Measurements from ENCODE around the gene CKS1B.

CKS1B gene

GRCh38 chr1:155002464-155003226 is 28.2 kb downstream of the CKS1B start, which contains the start of gene ZBTB7B:
TSS of gene ZBTB7B (plus strand) at chr1:155002802. CDS start at chr1:155014661, 11,859 bp downstream.
- H3K27ac ChIP-seq (ENCODE audit: low read depth, low read length): peak within 1 kb of the TSS; percentile 69

GRCh38 chr1:155003227-155003765 is 28.8 kb downstream of the CKS1B start:
- Histone ChIP-seq H3K56ac (ENCODE audit: low read length) (peak overlapping the region; percentile 99), H3K36me3 (ENCODE audit: control insufficient read depth, insufficient read depth, low read length) (no peaks in the 10 kb centered on the region), H3K4me3 (ENCODE audit: low read length) (peak overlapping the region; percentile 75), H3K27me3 (ENCODE audit: insufficient read depth, low read length, poor library complexity) (no peaks in the 10 kb centered on the region), H2BK15ac (replicated peaks; ENCODE audit: low read depth) (peak overlapping the region; percentile 14), H2AK5ac (ENCODE audit: low read length) (no peak overlapping the region), H3K4me2 (ENCODE audit: low read length) (peak overlapping the region; percentile 99), H3K18ac (ENCODE audit: low read length) (peak overlapping the region; percentile 89), H3K27ac (ENCODE audit: low read depth, low read length) (peak overlapping the region; percentile 20), H3K9ac (ENCODE audit: low read length) (peak overlapping the region; percentile 97), H4K8ac (ENCODE audit: low read depth, low read length) (no peak overlapping the region), H3K4me1 (ENCODE audit: control insufficient read depth, low read depth, low read length) (peaks cover 11% of the 10 kb centered on the region), H2BK120ac (ENCODE audit: low read depth, low read length) (peak overlapping the region; percentile 56), H3K4ac (ENCODE audit: low read depth, low read length) (peak overlapping the region; percentile 76), H3K79me1 (ENCODE audit: low read length) (peaks cover 5% of the 10 kb centered on the region), H4K5ac (ENCODE audit: low read length) (no peak overlapping the region), H3K79me2 (ENCODE audit: control insufficient read depth, insufficient read depth, low read length) (peaks cover 21% of the 10 kb centered on the region), H3K23ac (ENCODE audit: low read length) (peak overlapping the region; percentile 20), H2BK5ac (ENCODE audit: low read length) (peak overlapping the region; percentile 90)
- WGBS (ENCODE audit: extremely low coverage, insufficient coverage, low lambda C conversion rate): no CpG with 5 or more reads among the region's 37 CpGs
- DNase-seq: peak; percentile 63

More at GRCh38 chr1:155002464-155003226, 28.2 kb downstream of the CKS1B start, which contains the start of gene ZBTB7B:
- H2BK15ac ChIP-seq (replicated peaks; ENCODE audit: low read depth): peak within 1 kb of the TSS; percentile 14
- peaks cover 21% of the 10 kb centered on the region for H3K79me2 ChIP-seq (ENCODE audit: control insufficient read depth, insufficient read depth, low read length)
- no peaks in the 10 kb centered on the region for H3K36me3 ChIP-seq (ENCODE audit: control insufficient read depth, insufficient read depth, low read length)
- H3K18ac ChIP-seq (ENCODE audit: low read length): peak within 1 kb of the TSS; percentile 89
- H3K4me3 ChIP-seq (ENCODE audit: low read length): peak within 1 kb of the TSS; percentile 75
- no peak within 1 kb of the TSS for H4K8ac ChIP-seq (ENCODE audit: low read depth, low read length)
- no peak for DNase-seq
- H3K56ac ChIP-seq (ENCODE audit: low read length): peak within 1 kb of the TSS; percentile 99
- WGBS (ENCODE audit: extremely low coverage, insufficient coverage, low lambda C conversion rate): no CpG with 5 or more reads among the region's 35 CpGs
- H3K23ac ChIP-seq (ENCODE audit: low read length): peak within 1 kb of the TSS; percentile 20
- peak within 1 kb of the TSS; percentile 56 for H2BK120ac ChIP-seq (ENCODE audit: low read depth, low read length)
- peaks cover 10% of the 10 kb centered on the region for H3K4me1 ChIP-seq (ENCODE audit: control insufficient read depth, low read depth, low read length)
- no peak within 1 kb of the TSS for H2AK5ac ChIP-seq (ENCODE audit: low read length)
- peak within 1 kb of the TSS; percentile 97 for H3K9ac ChIP-seq (ENCODE audit: low read length)
- no peak within 1 kb of the TSS for H4K5ac ChIP-seq (ENCODE audit: low read length)
- H3K27me3 ChIP-seq (ENCODE audit: insufficient read depth, low read length, poor library complexity): no peaks in the 10 kb centered on the region
- peak within 1 kb of the TSS; percentile 90 for H2BK5ac ChIP-seq (ENCODE audit: low read length)
- peak within 1 kb of the TSS; percentile 99 for H3K4me2 ChIP-seq (ENCODE audit: low read length)
- peaks cover 5% of the 10 kb centered on the region for H3K79me1 ChIP-seq (ENCODE audit: low read length)
- peak within 1 kb of the TSS; percentile 76 for H3K4ac ChIP-seq (ENCODE audit: low read depth, low read length)

- DNase-seq: peak; percentile 72
- no CpG with 5 or more reads among the region's 34 CpGs for WGBS (ENCODE audit: extremely low coverage, insufficient coverage, low lambda C conversion rate)
- peak overlapping the region; percentile 14 for H2BK15ac ChIP-seq (replicated peaks; ENCODE audit: low read depth)
- peak overlapping the region; percentile 99 for H3K56ac ChIP-seq (ENCODE audit: low read length)
- H3K27me3 ChIP-seq (ENCODE audit: insufficient read depth, low read length, poor library complexity): no peaks in the 10 kb centered on the region
- peak overlapping the region; percentile 75 for H3K4me3 ChIP-seq (ENCODE audit: low read length)
- H2AK5ac ChIP-seq (ENCODE audit: low read length): no peak overlapping the region
- no peaks in the 10 kb centered on the region for H3K36me3 ChIP-seq (ENCODE audit: control insufficient read depth, insufficient read depth, low read length)
- peaks cover 14% of the 10 kb centered on the region for H3K4me1 ChIP-seq (ENCODE audit: control insufficient read depth, low read depth, low read length)
- H2BK120ac ChIP-seq (ENCODE audit: low read depth, low read length): peak overlapping the region; percentile 56
- H3K4me2 ChIP-seq (ENCODE audit: low read length): peak overlapping the region; percentile 99
- peak overlapping the region; percentile 76 for H3K4ac ChIP-seq (ENCODE audit: low read depth, low read length)
- H2BK5ac ChIP-seq (ENCODE audit: low read length): peak overlapping the region; percentile 75
- peak overlapping the region; percentile 89 for H3K18ac ChIP-seq (ENCODE audit: low read length)
- peaks cover 5% of the 10 kb centered on the region for H3K79me1 ChIP-seq (ENCODE audit: low read length)
- no peak overlapping the region for H3K23ac ChIP-seq (ENCODE audit: low read length)
- H3K27ac ChIP-seq (ENCODE audit: low read depth, low read length): peak overlapping the region; percentile 43
- H4K5ac ChIP-seq (ENCODE audit: low read length): peak overlapping the region; percentile 33
- H3K79me2 ChIP-seq (ENCODE audit: control insufficient read depth, insufficient read depth, low read length): peaks cover 21% of the 10 kb centered on the region
- H4K8ac ChIP-seq (ENCODE audit: low read depth, low read length): no peak overlapping the region
- peak overlapping the region; percentile 97 for H3K9ac ChIP-seq (ENCODE audit: low read length)
Measured at GRCh38 chr1:155003766-155004351, 29.4 kb downstream of the CKS1B start.

- peak overlapping the region; percentile 76 for H3K4ac ChIP-seq (ENCODE audit: low read depth, low read length)
- H2BK5ac ChIP-seq (ENCODE audit: low read length): peak overlapping the region; percentile 75
- H2BK120ac ChIP-seq (ENCODE audit: low read depth, low read length): no peak overlapping the region
- H4K8ac ChIP-seq (ENCODE audit: low read depth, low read length): no peak overlapping the region
- DNase-seq: no peak
- H3K36me3 ChIP-seq (ENCODE audit: control insufficient read depth, insufficient read depth, low read length): no peaks in the 10 kb centered on the region
- H3K27me3 ChIP-seq (ENCODE audit: insufficient read depth, low read length, poor library complexity): no peaks in the 10 kb centered on the region
- no CpG with 5 or more reads among the region's 5 CpGs for WGBS (ENCODE audit: extremely low coverage, insufficient coverage, low lambda C conversion rate)
- peak overlapping the region; percentile 43 for H3K27ac ChIP-seq (ENCODE audit: low read depth, low read length)
- peak overlapping the region; percentile 99 for H3K56ac ChIP-seq (ENCODE audit: low read length)
- peak overlapping the region; percentile 51 for H3K4me2 ChIP-seq (ENCODE audit: low read length)
- H3K18ac ChIP-seq (ENCODE audit: low read length): peak overlapping the region; percentile 89
- peaks cover 5% of the 10 kb centered on the region for H3K79me1 ChIP-seq (ENCODE audit: low read length)
- H3K79me2 ChIP-seq (ENCODE audit: control insufficient read depth, insufficient read depth, low read length): peaks cover 21% of the 10 kb centered on the region
- H3K9ac ChIP-seq (ENCODE audit: low read length): peak overlapping the region; percentile 97
- H4K5ac ChIP-seq (ENCODE audit: low read length): peak overlapping the region; percentile 33
- H3K4me1 ChIP-seq (ENCODE audit: control insufficient read depth, low read depth, low read length): peaks cover 15% of the 10 kb centered on the region
- H3K4me3 ChIP-seq (ENCODE audit: low read length): peak overlapping the region; percentile 41
- peak overlapping the region; percentile 97 for H3K23ac ChIP-seq (ENCODE audit: low read length)
- H2BK15ac ChIP-seq (replicated peaks; ENCODE audit: low read depth): no peak overlapping the region
- peak overlapping the region; percentile 99 for H2AK5ac ChIP-seq (ENCODE audit: low read length)
Measured at GRCh38 chr1:155004352-155005075, 30.0 kb downstream of the CKS1B start.

GRCh38 chr1:155005076-155006011 is 30.9 kb downstream of the CKS1B start:
- Histone ChIP-seq H4K5ac (ENCODE audit: low read length) (no peak overlapping the region), H3K27ac (ENCODE audit: low read depth, low read length) (no peak overlapping the region), H3K79me1 (ENCODE audit: low read length) (peaks cover 5% of the 10 kb centered on the region), H2BK5ac (ENCODE audit: low read length) (no peak overlapping the region), H3K23ac (ENCODE audit: low read length) (no peak overlapping the region), H2BK120ac (ENCODE audit: low read depth, low read length) (no peak overlapping the region), H2AK5ac (ENCODE audit: low read length) (no peak overlapping the region), H3K4me2 (ENCODE audit: low read length) (no peak overlapping the region), H3K36me3 (ENCODE audit: control insufficient read depth, insufficient read depth, low read length) (no peaks in the 10 kb centered on the region), H3K79me2 (ENCODE audit: control insufficient read depth, insufficient read depth, low read length) (peaks cover 21% of the 10 kb centered on the region), H4K8ac (ENCODE audit: low read depth, low read length) (no peak overlapping the region), H3K4me3 (ENCODE audit: low read length) (no peak overlapping the region), H3K56ac (ENCODE audit: low read length) (peak overlapping the region; percentile 17), H3K18ac (ENCODE audit: low read length) (no peak overlapping the region), H3K27me3 (ENCODE audit: insufficient read depth, low read length, poor library complexity) (no peaks in the 10 kb centered on the region), H3K4ac (ENCODE audit: low read depth, low read length) (no peak overlapping the region), H3K4me1 (ENCODE audit: control insufficient read depth, low read depth, low read length) (peaks cover 15% of the 10 kb centered on the region), H3K9ac (ENCODE audit: low read length) (no peak overlapping the region), H2BK15ac (replicated peaks; ENCODE audit: low read depth) (no peak overlapping the region)
- no CpG with 5 or more reads among the region's 17 CpGs for WGBS (ENCODE audit: extremely low coverage, insufficient coverage, low lambda C conversion rate)
- DNase-seq: no peak
